ENCODE measurements around the gene ARL6. TPM values are rescaled to one million over a fixed set of nuclear protein-coding genes. Genes with fewer than 3 reads are reported as not detected.

ARL6 gene
- total RNA-seq, 1 experiment from 2014 or later = 7.1 TPM

GRCh38 chr3:97839944-97840343 lies 75.4 kb downstream of the ARL6 start:
- H4K5ac ChIP-seq (ENCODE audit: insufficient read length, low read depth, low read length) = no peak overlapping the region
- H2BK12ac ChIP-seq (ENCODE audit: insufficient read length, low read depth, low read length) = no peak overlapping the region
- no peak for DNase-seq
- no peaks in the 10 kb centered on the region for H4K20me1 ChIP-seq (ENCODE audit: control insufficient read depth, insufficient read depth, insufficient read length)
- H3K4me3 Mint-ChIP-seq = no peak overlapping the region
- H3K79me2 ChIP-seq (ENCODE audit: insufficient read depth, low read length) = no peaks in the 10 kb centered on the region
- H2BK15ac ChIP-seq (ENCODE audit: low read depth, low read length) = no peak overlapping the region
- H3K23me2 ChIP-seq (ENCODE audit: insufficient read length, low read depth, low read length, poor library complexity, severe bottlenecking) = no peaks in the 10 kb centered on the region
- H3K4me1 ChIP-seq (ENCODE audit: insufficient read depth, low read length) = no peaks in the 10 kb centered on the region
- H3K56ac ChIP-seq (ENCODE audit: insufficient read length, low read depth, low read length) = no peak overlapping the region
- H2BK20ac ChIP-seq (ENCODE audit: low read depth, low read length, poor library complexity, severe bottlenecking) = no peak overlapping the region
- H3T11ph ChIP-seq (ENCODE audit: low read length) = no peak overlapping the region
- H3K4me1 Mint-ChIP-seq = peaks cover 13 to 15% of the 10 kb centered on the region in 2 experiments
- H3K79me1 ChIP-seq (ENCODE audit: insufficient read depth, low read depth, low read length, poor library complexity, severe bottlenecking) = no peaks in the 10 kb centered on the region
- no peak overlapping the region for H4K8ac ChIP-seq (replicated peaks; ENCODE audit: insufficient read length, low read depth, low read length)
- peak overlapping the region; percentile 6 to 29 (median 22); a peak in 3 of 7 replicates for H3K27ac Mint-ChIP-seq
- no peak overlapping the region for H2AFZ ChIP-seq (ENCODE audit: low read length)
- no peak for TF ChIP-seq CTCF (conservative IDR thresholded peaks at IDR 0.05)
- no peaks in the 10 kb centered on the region for H3K9me3 ChIP-seq (ENCODE audit: control insufficient read depth, low read depth, low read length)
- no peak overlapping the region for H2AK5ac ChIP-seq (ENCODE audit: insufficient read length, low read length)
- no peak overlapping the region for H3K4me2 ChIP-seq (ENCODE audit: insufficient read depth, insufficient read length, low read length)
- H3K4ac ChIP-seq (ENCODE audit: low read depth, low read length) = no peak overlapping the region
- no peak overlapping the region for H3K18ac ChIP-seq (ENCODE audit: insufficient read length, low read depth, low read length)
- H3K27me3 Mint-ChIP-seq (ENCODE audit: low read depth) = no peaks in the 10 kb centered on the region
- no CpG with 5 or more reads among the region's 2 CpGs for WGBS (ENCODE audit: extremely low coverage, insufficient read length, low lambda C conversion rate)
- H3K9me3 Mint-ChIP-seq = no peaks in the 10 kb centered on the region
- no peaks in the 10 kb centered on the region for H3K36me3 Mint-ChIP-seq (ENCODE audit: insufficient read depth in 1 of 3, low read depth in 3 of 3)
- no peak overlapping the region for H2BK120ac ChIP-seq (ENCODE audit: low read depth, low read length, poor library complexity, severe bottlenecking)
- no peak overlapping the region for H3K9ac ChIP-seq (ENCODE audit: extremely low read depth, insufficient read length, low read length)
- H3K23ac ChIP-seq (ENCODE audit: insufficient read length, low read depth, low read length) = no peak overlapping the region
- H2BK5ac ChIP-seq (ENCODE audit: insufficient read length, low read length) = no peak overlapping the region
- H3K27ac ChIP-seq (ENCODE audit: insufficient read length, low read depth, low read length) = no peak overlapping the region
- H3K14ac ChIP-seq (ENCODE audit: insufficient read depth, low read length) = no peak overlapping the region
- H4K91ac ChIP-seq (ENCODE audit: insufficient read length, low read depth, low read length) = no peak overlapping the region
- H3K27me3 ChIP-seq (ENCODE audit: insufficient read depth, low read length) = no peaks in the 10 kb centered on the region
